Trophoblast cell (in vitro differentiated cells and primary cell): ENCODE results near the gene OR51B5.
A peak's percentile ranks its signal among the peaks of the same experiment; 100 is the strongest.

Source experiments
- DNase-seq, 2 donors: peaks; one replicate each; pipeline ENCODE4 v3.0.0-alpha.2; 2016
- H2AFZ ChIP-seq: 2 replicates; pipeline ENCODE4 v1.6.1; 2013; ENCODE audit warnings: low read length, moderate library complexity, mild to moderate bottlenecking; ENCODE audit not compliant: insufficient read depth, poor library complexity
- H2AK5ac ChIP-seq: 2 replicates; pipeline ENCODE4 v1.6.1; 2013; ENCODE audit warnings: mild to moderate bottlenecking, low read length
- H2BK120ac ChIP-seq: 2 replicates; pipeline ENCODE4 v1.6.1; 2013; ENCODE audit warnings: low read length, mild to moderate bottlenecking, moderate library complexity; ENCODE audit not compliant: insufficient read depth, poor library complexity
- H2BK12ac ChIP-seq: 2 replicates; pipeline ENCODE4 v1.6.1; 2013; ENCODE audit warnings: mild to moderate bottlenecking, low read length, moderate library complexity
- H2BK5ac ChIP-seq: 2 replicates; pipeline ENCODE4 v1.6.1; 2013; ENCODE audit warnings: low read length, low read depth, moderate library complexity, mild to moderate bottlenecking; ENCODE audit not compliant: poor library complexity
- H3K14ac ChIP-seq: 2 replicates; pipeline ENCODE4 v1.6.1; 2013; ENCODE audit warnings: mild to moderate bottlenecking, low read length
- H3K18ac ChIP-seq: 2 replicates; pipeline ENCODE4 v1.6.1; 2013; ENCODE audit warnings: mild to moderate bottlenecking, low read length
- H3K23ac ChIP-seq: 2 replicates; pipeline ENCODE4 v1.6.1; 2013; ENCODE audit warnings: low read length
- H3K27ac ChIP-seq: 2 replicates; pipeline ENCODE4 v1.5.1; 2013; ENCODE audit warnings: low read depth, mild to moderate bottlenecking, inconsistent platforms, low read length, moderate library complexity
- H3K27me3 ChIP-seq: 2 replicates; pipeline ENCODE4 v1.6.1; 2013; ENCODE audit warnings: inconsistent platforms, mild to moderate bottlenecking, low read length, moderate library complexity; ENCODE audit not compliant: insufficient read depth
- H3K36me3 ChIP-seq, 2 experiments: 1 replicate in 1 of 2; 2 replicates in 1 of 2; pipeline ENCODE4 v1.6.1; 2013; ENCODE audit warnings: low read length in 2 of 2, mild to moderate bottlenecking in 2 of 2, moderate library complexity in 1 of 2; ENCODE audit not compliant: insufficient read depth in 2 of 2, control insufficient read depth in 1 of 2
- H3K4ac ChIP-seq: 2 replicates; pipeline ENCODE4 v1.6.1; 2013; ENCODE audit warnings: low read depth, mild to moderate bottlenecking, low read length, moderate library complexity
- H3K4me1 ChIP-seq, 2 experiments: 1 replicate in 1 of 2; 2 replicates in 1 of 2; pipeline ENCODE4 v1.6.1; 2013; ENCODE audit warnings: low read length in 2 of 2, mild to moderate bottlenecking in 2 of 2, moderate library complexity in 1 of 2; ENCODE audit not compliant: insufficient read depth in 2 of 2, control insufficient read depth in 1 of 2
- H3K4me2 ChIP-seq: 2 replicates; pipeline ENCODE4 v1.6.1; 2013; ENCODE audit warnings: inconsistent platforms, mild to moderate bottlenecking, low read length, moderate library complexity
- H3K4me3 ChIP-seq: 2 replicates; pipeline ENCODE4 v1.5.1; 2013; ENCODE audit warnings: mild to moderate bottlenecking, low read depth, low read length, inconsistent platforms
- H3K79me1 ChIP-seq: one replicate; pipeline ENCODE4 v1.6.1; 2013; ENCODE audit warnings: low read length
- H3K79me2 ChIP-seq: 2 replicates; pipeline ENCODE4 v1.6.1; 2013; ENCODE audit warnings: low read length, mild to moderate bottlenecking; ENCODE audit not compliant: control insufficient read depth, insufficient read depth, poor library complexity
- H3K9ac ChIP-seq: 2 replicates; pipeline ENCODE4 v1.6.1; 2013; ENCODE audit warnings: mild to moderate bottlenecking, low read length
- H3K9me3 ChIP-seq: 2 replicates; pipeline ENCODE4 v1.6.1; 2013; ENCODE audit warnings: low read depth, mild to moderate bottlenecking, control low read depth, inconsistent platforms, low read length; ENCODE audit not compliant: insufficient read depth
- H4K12ac ChIP-seq: 2 replicates; pipeline ENCODE4 v1.6.1; 2013; ENCODE audit warnings: low read depth, mild to moderate bottlenecking, low read length, moderate library complexity
- H4K8ac ChIP-seq: 2 replicates; pipeline ENCODE4 v1.6.1; 2013; ENCODE audit warnings: low read depth, mild to moderate bottlenecking, low read length, moderate library complexity
- H4K91ac ChIP-seq: one replicate; pipeline ENCODE4 v1.6.1; 2013; ENCODE audit warnings: low read depth, mild to moderate bottlenecking, low read length, moderate library complexity
- WGBS: extraction: QIAGEN DNeasy Blood & Tissue Kit; methylation state at CpG from one replicate; pipeline ENCODE4 v1.1.7; 2013; ENCODE audit warnings: missing lambda C conversion rate; ENCODE audit not compliant: insufficient read length, insufficient coverage; ENCODE audit errors: extremely low coverage; 5-methylcytosine and 5-hydroxymethylcytosine counted together

The OR51B5 gene

GRCh38 chr11:5380740-5381342 is 37.5 kb upstream of the OR51B5 start:
- H3K4ac ChIP-seq = no peak overlapping the region
- H2AK5ac ChIP-seq = no peak overlapping the region
- WGBS = no CpG with 5 or more reads among the region's 4 CpGs
- no peaks in the 10 kb centered on the region for H3K27me3 ChIP-seq
- H3K4me1 ChIP-seq = no peaks in the 10 kb centered on the region
- H3K27ac ChIP-seq = no peak overlapping the region
- no peaks in the 10 kb centered on the region for H3K79me2 ChIP-seq
- no peak overlapping the region for H4K8ac ChIP-seq
- H3K4me3 ChIP-seq = no peak overlapping the region
- no peaks in the 10 kb centered on the region for H3K79me1 ChIP-seq
- no peak overlapping the region for H2AFZ ChIP-seq
- H3K36me3 ChIP-seq = no peaks in the 10 kb centered on the region
- peak; percentile 52 to 87 for DNase-seq
- no peak overlapping the region for H2BK120ac ChIP-seq
- no peak overlapping the region for H3K9ac ChIP-seq
- no peak overlapping the region for H3K14ac ChIP-seq
- no peak overlapping the region for H3K23ac ChIP-seq
- H3K9me3 ChIP-seq = no peaks in the 10 kb centered on the region
- no peak overlapping the region for H3K4me2 ChIP-seq
- no peak overlapping the region for H4K91ac ChIP-seq
- H2BK5ac ChIP-seq = no peak overlapping the region
- no peak overlapping the region for H4K12ac ChIP-seq
- H2BK12ac ChIP-seq = no peak overlapping the region
- no peak overlapping the region for H3K18ac ChIP-seq

GRCh38 chr11:5369789-5370188 is 26.5 kb upstream of the OR51B5 start:
- no peak overlapping the region for H2BK120ac ChIP-seq
- H3K79me1 ChIP-seq = no peaks in the 10 kb centered on the region
- H3K36me3 ChIP-seq = no peaks in the 10 kb centered on the region
- H3K27ac ChIP-seq = no peak overlapping the region
- no peak overlapping the region for H4K12ac ChIP-seq
- no peak overlapping the region for H3K4me2 ChIP-seq
- no peak overlapping the region for H3K23ac ChIP-seq
- no peaks in the 10 kb centered on the region for H3K27me3 ChIP-seq
- no peak overlapping the region for H4K91ac ChIP-seq
- H3K9me3 ChIP-seq = peaks cover 2% of the 10 kb centered on the region
- H2AK5ac ChIP-seq = no peak overlapping the region
- DNase-seq = peak in 1 of 2 donors; percentile 33
- no peaks in the 10 kb centered on the region for H3K79me2 ChIP-seq
- no peak overlapping the region for H2BK12ac ChIP-seq
- no peak overlapping the region for H2AFZ ChIP-seq
- H4K8ac ChIP-seq = no peak overlapping the region
- H3K4ac ChIP-seq = no peak overlapping the region
- H2BK5ac ChIP-seq = no peak overlapping the region
- peaks cover 0 to 2% of the 10 kb centered on the region in 2 experiments for H3K4me1 ChIP-seq
- no peak overlapping the region for H3K14ac ChIP-seq
- no peak overlapping the region for H3K18ac ChIP-seq
- no peak overlapping the region for H3K9ac ChIP-seq
- no peak overlapping the region for H3K4me3 ChIP-seq

- Histone ChIP-seq H3K27ac (no peak overlapping the region), H2BK12ac (no peak overlapping the region), H3K9ac (no peak overlapping the region), H3K23ac (no peak overlapping the region), H3K4me2 (no peak overlapping the region), H3K4me1 (peaks cover 0 to 3% of the 10 kb centered on the region in 2 experiments), H3K4ac (no peak overlapping the region), H2BK120ac (no peak overlapping the region), H4K8ac (no peak overlapping the region), H2AFZ (no peak overlapping the region), H3K36me3 (no peaks in the 10 kb centered on the region), H4K12ac (no peak overlapping the region), H2BK5ac (no peak overlapping the region), H3K4me3 (no peak overlapping the region), H3K27me3 (no peaks in the 10 kb centered on the region), H3K18ac (no peak overlapping the region), H3K79me1 (no peaks in the 10 kb centered on the region), H3K14ac (no peak overlapping the region), H4K91ac (no peak overlapping the region), H2AK5ac (no peak overlapping the region), H3K9me3 (peaks cover 2% of the 10 kb centered on the region), H3K79me2 (no peaks in the 10 kb centered on the region)
- DNase-seq = no peak
- WGBS = no CpG with 5 or more reads among the region's 3 CpGs
Measured at GRCh38 chr11:5368502-5369043, 25.2 kb upstream of the OR51B5 start.

DNA sequence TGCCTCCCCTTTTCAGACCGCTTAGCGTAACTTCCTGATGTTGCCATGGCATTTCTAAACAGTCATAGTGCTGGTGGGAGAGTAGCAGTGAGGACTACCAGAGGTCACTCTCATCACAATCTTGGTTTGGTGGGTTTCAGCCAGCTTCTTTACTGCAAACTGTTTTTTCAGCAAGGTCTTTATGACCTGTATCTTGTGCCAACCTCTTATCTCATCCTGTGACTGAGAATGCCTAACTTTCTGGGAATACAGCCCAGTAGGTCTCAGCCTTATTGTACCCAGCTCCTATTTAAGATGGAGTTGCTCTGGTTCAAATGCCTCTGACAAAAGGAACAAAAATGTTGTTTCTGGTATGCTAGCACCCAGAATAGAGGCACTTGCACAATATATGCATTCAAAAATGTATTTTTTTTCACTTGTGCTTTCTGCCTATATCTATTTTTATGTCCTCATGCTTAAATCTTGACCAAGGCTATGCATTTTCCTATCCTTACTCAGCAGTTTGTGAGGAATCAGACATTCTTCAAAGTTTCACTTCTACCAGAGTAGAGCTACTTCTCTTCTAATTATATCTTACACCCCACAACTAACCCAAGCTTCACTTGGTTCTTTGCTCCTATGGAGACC is 24.2 kb upstream of the OR51B5 start:
- no peak overlapping the region for H3K23ac ChIP-seq
- no peak overlapping the region for H3K14ac ChIP-seq
- H2AFZ ChIP-seq = no peak overlapping the region
- H3K9me3 ChIP-seq = no peaks in the 10 kb centered on the region
- H3K79me2 ChIP-seq = no peaks in the 10 kb centered on the region
- H2BK12ac ChIP-seq = no peak overlapping the region
- H4K91ac ChIP-seq = no peak overlapping the region
- H3K79me1 ChIP-seq = no peaks in the 10 kb centered on the region
- H3K18ac ChIP-seq = no peak overlapping the region
- no peaks in the 10 kb centered on the region for H3K36me3 ChIP-seq
- no peak overlapping the region for H2BK120ac ChIP-seq
- H4K12ac ChIP-seq = no peak overlapping the region
- H3K9ac ChIP-seq = no peak overlapping the region
- no peak overlapping the region for H3K4ac ChIP-seq
- WGBS = no CpG with 5 or more reads among the region's 2 CpGs
- H3K4me2 ChIP-seq = no peak overlapping the region
- H3K27ac ChIP-seq = no peak overlapping the region
- H2BK5ac ChIP-seq = no peak overlapping the region
- no peak overlapping the region for H3K4me3 ChIP-seq
- no peak overlapping the region for H2AK5ac ChIP-seq
- H3K4me1 ChIP-seq = peaks cover 0 to 3% of the 10 kb centered on the region in 2 experiments
- H3K27me3 ChIP-seq = no peaks in the 10 kb centered on the region
- peak in 1 of 2 donors; percentile 46 for DNase-seq
- no peak overlapping the region for H4K8ac ChIP-seq
